B cell (primary cell): ENCODE measurements around the gene THBS4.

ENCODE experiments used
- EZH2 ChIP-seq: IDR thresholded peaks from 2 replicates; pipeline ENCODE4 v1.6.1; 2012; ENCODE audit warnings: borderline replicate concordance, low read depth, mild to moderate bottlenecking, moderate library complexity, low read length; ENCODE audit not compliant: insufficient read depth, poor library complexity, severe bottlenecking
- TF ChIP-seq, protein P1 (sequence below): fragments of 200-600 bp; IDR thresholded peaks from one replicate; pipeline ENCODE4 v1.8.0; 2022; ENCODE audit warnings: antibody characterized with exemption, mild to moderate bottlenecking

DNA sequence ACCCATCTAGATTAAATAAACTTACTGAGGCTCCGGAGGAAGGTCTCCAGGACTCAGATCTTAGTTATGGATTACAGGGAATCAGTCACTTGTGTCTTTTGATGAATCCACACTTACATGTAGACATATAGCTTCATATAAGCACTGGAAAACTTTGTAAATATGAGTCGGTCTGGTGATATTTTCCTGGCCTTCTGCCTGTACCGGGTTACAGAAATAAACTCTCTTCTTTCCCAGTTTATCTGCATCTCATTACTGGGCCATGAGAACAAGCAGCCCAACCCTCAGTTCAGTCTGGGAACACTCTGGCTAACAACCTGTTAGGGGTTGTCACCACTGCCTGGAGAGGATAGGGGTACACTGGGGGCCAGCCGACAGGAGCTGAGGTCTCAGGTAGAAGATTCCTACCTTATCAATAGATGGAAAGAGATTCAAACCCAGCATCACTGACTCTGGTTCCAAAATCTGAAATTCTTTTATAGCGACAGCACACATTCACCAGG, 59.1 kb downstream of the THBS4 start:
- TF ChIP-seq, protein P1, sequence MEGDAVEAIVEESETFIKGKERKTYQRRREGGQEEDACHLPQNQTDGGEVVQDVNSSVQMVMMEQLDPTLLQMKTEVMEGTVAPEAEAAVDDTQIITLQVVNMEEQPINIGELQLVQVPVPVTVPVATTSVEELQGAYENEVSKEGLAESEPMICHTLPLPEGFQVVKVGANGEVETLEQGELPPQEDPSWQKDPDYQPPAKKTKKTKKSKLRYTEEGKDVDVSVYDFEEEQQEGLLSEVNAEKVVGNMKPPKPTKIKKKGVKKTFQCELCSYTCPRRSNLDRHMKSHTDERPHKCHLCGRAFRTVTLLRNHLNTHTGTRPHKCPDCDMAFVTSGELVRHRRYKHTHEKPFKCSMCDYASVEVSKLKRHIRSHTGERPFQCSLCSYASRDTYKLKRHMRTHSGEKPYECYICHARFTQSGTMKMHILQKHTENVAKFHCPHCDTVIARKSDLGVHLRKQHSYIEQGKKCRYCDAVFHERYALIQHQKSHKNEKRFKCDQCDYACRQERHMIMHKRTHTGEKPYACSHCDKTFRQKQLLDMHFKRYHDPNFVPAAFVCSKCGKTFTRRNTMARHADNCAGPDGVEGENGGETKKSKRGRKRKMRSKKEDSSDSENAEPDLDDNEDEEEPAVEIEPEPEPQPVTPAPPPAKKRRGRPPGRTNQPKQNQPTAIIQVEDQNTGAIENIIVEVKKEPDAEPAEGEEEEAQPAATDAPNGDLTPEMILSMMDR: no peak
- TF ChIP-seq EZH2: no peak
